Kidney epithelial cell (primary cell): ENCODE measurements around the gene SORCS1. TPM values are rescaled to one million over a fixed set of nuclear protein-coding genes. Genes with fewer than 3 reads are reported as not detected.

Experiments used
- DNase-seq: peaks from one replicate; pipeline ENCODE4 v3.0.0-alpha.2; 2010; ENCODE audit warnings: low read depth
- H3K27me3 ChIP-seq: 2 replicates; pipeline ENCODE4 v1.6.0; 2011; ENCODE audit warnings: low read length; ENCODE audit not compliant: control insufficient read depth, insufficient read depth
- H3K36me3 ChIP-seq: 2 replicates; pipeline ENCODE4 v1.5.1; 2011; ENCODE audit warnings: low read length; ENCODE audit not compliant: control insufficient read depth, insufficient read depth
- H3K4me3 ChIP-seq: 2 replicates; pipeline ENCODE4 v1.5.1; 2011; ENCODE audit warnings: low read depth, mild to moderate bottlenecking, control low read depth, low read length
- CTCF ChIP-seq: IDR thresholded peaks from 2 replicates; pipeline ENCODE4 v1.5.1; 2011; ENCODE audit warnings: mild to moderate bottlenecking, moderate library complexity, low read length, control low read depth, inconsistent platforms; ENCODE audit not compliant: insufficient read depth, poor library complexity, severe bottlenecking
- total RNA-seq: library from RNA; depleted of rRNA; stranded (reverse); fragments of >200 nt; gene quantifications from 2 replicates; pipeline ENCODE4 v1.2.3, GENCODE V29; 2015

SORCS1 gene
- total RNA-seq, 1 donor from 2014 or later: 2.3 TPM

DNA sequence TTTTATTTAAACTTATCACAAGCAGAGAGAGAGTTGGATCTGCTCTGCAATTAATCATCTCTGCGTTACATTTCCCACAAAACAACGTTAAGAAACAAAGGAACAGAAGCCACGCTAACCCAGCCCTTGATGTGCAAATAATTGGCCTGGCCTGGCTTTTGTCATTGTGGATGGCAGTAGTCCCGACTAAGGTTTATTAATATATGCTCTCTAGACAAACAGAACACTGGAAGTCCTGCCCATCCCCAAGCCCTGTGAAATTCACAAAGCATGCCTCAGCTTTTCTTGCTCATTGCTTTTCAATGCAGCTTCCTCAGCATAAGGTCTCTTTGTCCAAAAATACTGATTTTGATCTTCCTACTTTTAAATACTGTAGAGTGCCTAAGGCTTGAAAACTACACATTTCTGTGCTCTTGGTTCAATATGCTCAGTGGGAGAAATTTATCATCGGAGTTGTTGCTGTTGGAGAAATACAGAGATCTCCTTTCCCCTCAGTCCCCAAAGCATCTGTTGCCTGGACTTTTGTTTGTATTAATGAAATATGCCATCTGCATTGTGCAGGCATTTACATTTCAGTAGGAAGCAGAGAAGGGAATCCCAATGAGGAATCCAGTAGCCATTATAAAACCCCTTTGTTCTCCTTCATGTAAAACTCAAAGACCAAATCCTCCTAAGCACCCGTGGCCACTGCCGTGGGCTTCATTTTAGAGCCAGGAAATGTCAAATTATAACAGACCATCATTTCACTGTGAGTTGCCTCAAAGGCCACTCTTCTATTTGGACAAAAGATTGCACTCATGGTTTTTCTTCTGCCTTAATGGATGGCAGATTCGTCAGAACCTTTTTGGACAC lies 61.1 kb downstream of the SORCS1 start:
- no peaks in the 10 kb centered on the region for H3K36me3 ChIP-seq
- H3K27me3 ChIP-seq: no peaks in the 10 kb centered on the region
- TF ChIP-seq CTCF: no peak
- DNase-seq: no peak
- no peak overlapping the region for H3K4me3 ChIP-seq

GRCh38 chr10:107098326-107098725 lies 66.2 kb downstream of the SORCS1 start:
- Histone ChIP-seq H3K27me3 (no peaks in the 10 kb centered on the region), H3K4me3 (no peak overlapping the region), H3K36me3 (no peaks in the 10 kb centered on the region)
- DNase-seq: no peak
- TF ChIP-seq CTCF: no peak

DNA sequence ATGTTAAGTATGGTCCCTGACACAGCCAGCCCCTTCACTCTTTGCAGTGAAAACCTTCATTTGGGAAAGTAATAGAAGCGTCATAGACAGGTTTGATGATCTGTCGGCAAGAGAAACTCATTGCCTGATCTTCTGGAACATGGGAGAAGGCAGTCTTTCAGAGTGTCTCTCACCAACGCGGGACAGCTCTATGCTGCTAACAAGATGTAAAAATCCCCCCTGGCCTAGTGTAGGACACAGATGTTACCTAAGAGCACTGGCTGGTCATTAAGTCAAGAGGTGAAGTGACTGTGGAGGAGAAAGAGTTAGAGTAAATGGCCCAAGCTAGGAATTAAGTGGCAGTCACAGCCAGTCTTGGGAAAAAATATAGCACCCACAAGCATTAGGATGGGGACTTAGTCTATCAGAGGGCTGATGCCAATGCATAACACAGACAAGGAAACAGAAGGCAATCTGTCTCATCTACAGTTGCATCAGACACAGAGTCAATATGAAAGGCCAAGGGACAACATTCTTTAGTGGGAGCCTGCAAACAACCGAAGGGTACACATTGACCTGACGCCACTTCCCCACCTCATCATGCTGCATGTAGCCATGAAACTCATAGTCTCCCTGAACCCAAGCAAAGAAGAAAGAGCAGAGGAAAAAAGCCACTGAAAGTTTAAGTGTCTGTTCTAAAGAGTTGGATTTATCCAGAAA lies 69.5 kb downstream of the SORCS1 start:
- no peak for TF ChIP-seq CTCF
- H3K36me3 ChIP-seq: no peaks in the 10 kb centered on the region
- no peak overlapping the region for H3K4me3 ChIP-seq
- no peaks in the 10 kb centered on the region for H3K27me3 ChIP-seq
- no peak for DNase-seq

GRCh38 chr10:107092321-107092720 lies 72.2 kb downstream of the SORCS1 start:
- no peak for DNase-seq
- no peak for TF ChIP-seq CTCF
- Histone ChIP-seq H3K27me3 (no peaks in the 10 kb centered on the region), H3K4me3 (no peak overlapping the region), H3K36me3 (no peaks in the 10 kb centered on the region)

- H3K27me3 ChIP-seq: no peaks in the 10 kb centered on the region
- no peak for TF ChIP-seq CTCF
- H3K36me3 ChIP-seq: no peaks in the 10 kb centered on the region
- no peak overlapping the region for H3K4me3 ChIP-seq
- no peak for DNase-seq
Measured at GRCh38 chr10:107091126-107091525, 73.4 kb downstream of the SORCS1 start.
